ENCODE data around the gene GEMIN4. TPM values are rescaled to one million over a fixed set of nuclear protein-coding genes. Genes with fewer than 3 reads are reported as not detected.

Gene GEMIN4
- polyA plus RNA-seq, 1 donor (not counting 4 experiments of a cell fraction or from before 2014, with no cell fraction given), result 29.5 TPM

GRCh38 chr17:708132-708531 is 43.9 kb downstream of the GEMIN4 start:
- H3K9ac ChIP-seq (ENCODE audit: control insufficient read depth, extremely low read depth, insufficient read depth, low read length), result no peak overlapping the region
- H3K4me3 ChIP-seq (ENCODE audit: control insufficient read depth in 2 of 3, extremely low read depth in 1 of 3, insufficient read depth in 2 of 3, low read depth in 1 of 3, low read length in 3 of 3), result no peak overlapping the region
- FAIRE-seq (no peak), DNase-seq (ENCODE audit: low read depth, low spot score) (no peak)
- no peak overlapping the region for H2AFZ ChIP-seq (ENCODE audit: control insufficient read depth, low read length)
- H3K27ac ChIP-seq (ENCODE audit: control insufficient read depth, insufficient read depth, low read length), result no peak overlapping the region
- peaks cover under 1% of the 10 kb centered on the region for H3K4me1 ChIP-seq (ENCODE audit: control insufficient read depth, extremely low read depth, insufficient read depth, low read length)
- peaks cover 81% of the 10 kb centered on the region for H3K79me2 ChIP-seq (ENCODE audit: control insufficient read depth, insufficient read depth, low read length)
- dilution Hi-C loops (cut with MboI; ENCODE audit: extremely low pct_ligation_motif_present, low sequenced_read_pairs), result no loop called here
- no peaks in the 10 kb centered on the region for H3K27me3 ChIP-seq (ENCODE audit: control insufficient read depth, extremely low read depth, insufficient read depth, low read length)
- H3K4me2 ChIP-seq (ENCODE audit: control insufficient read depth, extremely low read depth, insufficient read depth, low read depth, low read length), result no peak overlapping the region
- TF ChIP-seq EZH2 (IDR thresholded peaks at IDR 0.05; ENCODE audit: low read length), result no peak
- TF ChIP-seq CTCF (optimal IDR thresholded peaks at IDR 0.05 in 1 of 3, IDR thresholded peaks at IDR 0.05 in 1 of 3, conservative IDR thresholded peaks at IDR 0.05 in 1 of 3; ENCODE audit: extremely low read depth in 1 of 3, insufficient read depth in 2 of 3, low read length in 3 of 3), result no peak
- H3K9me1 ChIP-seq (ENCODE audit: control insufficient read depth, extremely low read depth, insufficient read depth, low read length), result no peaks in the 10 kb centered on the region
- peaks cover 20 to 22% of the 10 kb centered on the region in 2 experiments for H3K36me3 ChIP-seq (ENCODE audit: control insufficient read depth in 2 of 2, extremely low read depth in 1 of 2, insufficient read depth in 2 of 2, low read length in 2 of 2)
- no peaks in the 10 kb centered on the region for H3K9me3 ChIP-seq (ENCODE audit: control insufficient read depth, low read depth, low read length)
- no peaks in the 10 kb centered on the region for H4K20me1 ChIP-seq (ENCODE audit: control insufficient read depth, extremely low read depth, insufficient read depth, low read length)

DNA sequence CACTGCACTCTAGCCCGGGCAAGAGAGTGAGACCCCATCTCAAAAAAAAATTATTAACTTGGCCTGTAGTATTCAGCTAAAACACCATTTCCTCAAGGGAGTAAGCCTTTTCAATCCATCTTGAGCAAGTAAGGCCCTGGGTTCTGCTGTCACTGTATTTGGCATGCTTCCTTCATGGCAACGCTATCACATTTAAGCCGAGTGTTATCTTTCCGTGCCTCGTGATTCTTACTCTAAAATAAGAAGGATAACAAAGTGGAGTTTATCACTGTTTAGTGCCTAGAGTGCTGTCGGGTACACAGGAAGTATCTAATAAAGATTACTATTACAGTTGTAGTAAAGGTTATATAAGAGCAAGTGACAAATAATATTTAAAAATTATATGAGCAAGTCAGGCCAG is 46.2 kb downstream of the GEMIN4 start:
- no peak overlapping the region for H2AFZ ChIP-seq (ENCODE audit: control insufficient read depth, low read length)
- no peaks in the 10 kb centered on the region for H3K27me3 ChIP-seq (ENCODE audit: control insufficient read depth, extremely low read depth, insufficient read depth, low read length)
- H3K4me1 ChIP-seq (ENCODE audit: control insufficient read depth, extremely low read depth, insufficient read depth, low read length), result no peaks in the 10 kb centered on the region
- peaks cover 17 to 26% of the 10 kb centered on the region in 2 experiments for H3K36me3 ChIP-seq (ENCODE audit: control insufficient read depth in 2 of 2, extremely low read depth in 1 of 2, insufficient read depth in 2 of 2, low read length in 2 of 2)
- H3K27ac ChIP-seq (ENCODE audit: control insufficient read depth, insufficient read depth, low read length), result no peak overlapping the region
- H3K4me2 ChIP-seq (ENCODE audit: control insufficient read depth, extremely low read depth, insufficient read depth, low read depth, low read length), result no peak overlapping the region
- H3K79me2 ChIP-seq (ENCODE audit: control insufficient read depth, insufficient read depth, low read length), result peaks cover 63% of the 10 kb centered on the region
- DNase-seq (ENCODE audit: low read depth, low spot score) (no peak), FAIRE-seq (no peak)
- dilution Hi-C loops (cut with MboI; ENCODE audit: extremely low pct_ligation_motif_present, low sequenced_read_pairs), result no loop called here
- no peaks in the 10 kb centered on the region for H4K20me1 ChIP-seq (ENCODE audit: control insufficient read depth, extremely low read depth, insufficient read depth, low read length)
- no peaks in the 10 kb centered on the region for H3K9me3 ChIP-seq (ENCODE audit: control insufficient read depth, low read depth, low read length)
- TF ChIP-seq CTCF (optimal IDR thresholded peaks at IDR 0.05 in 1 of 3, IDR thresholded peaks at IDR 0.05 in 1 of 3, conservative IDR thresholded peaks at IDR 0.05 in 1 of 3; ENCODE audit: extremely low read depth in 1 of 3, insufficient read depth in 2 of 3, low read length in 3 of 3) (no peak), EZH2 (IDR thresholded peaks at IDR 0.05; ENCODE audit: low read length) (no peak)
- no peaks in the 10 kb centered on the region for H3K9me1 ChIP-seq (ENCODE audit: control insufficient read depth, extremely low read depth, insufficient read depth, low read length)
- H3K4me3 ChIP-seq (ENCODE audit: control insufficient read depth in 2 of 3, extremely low read depth in 1 of 3, insufficient read depth in 2 of 3, low read depth in 1 of 3, low read length in 3 of 3), result no peak overlapping the region
- no peak overlapping the region for H3K9ac ChIP-seq (ENCODE audit: control insufficient read depth, extremely low read depth, insufficient read depth, low read length)

All from keratinocyte (primary cell).